HepG2 (cell line): ENCODE results near the gene SLC34A3. TPM values are rescaled to one million over a fixed set of nuclear protein-coding genes. Genes with fewer than 3 reads are reported as not detected.
A peak's percentile ranks its signal among the peaks of the same experiment; 100 is the strongest.

Experiments
- DR1 ChIP-seq: sonication (generic); formaldehyde crosslinking; IDR thresholded peaks from 2 replicates; pipeline ENCODE4 v1.8.0; 2021; ENCODE audit warnings: mild to moderate bottlenecking, missing genetic modification reagents, inconsistent platforms
- HIVEP1 ChIP-seq: sonication (generic); formaldehyde crosslinking; IDR thresholded peaks from 2 replicates; pipeline ENCODE4 v1.4.0; 2020; ENCODE audit warnings: mild to moderate bottlenecking, missing genetic modification reagents
- HNF4A ChIP-seq: sonication (generic); formaldehyde crosslinking; IDR thresholded peaks from 2 replicates; pipeline ENCODE4 v1.4.0; 2020; ENCODE audit warnings: missing genetic modification reagents
- MATR3 ChIP-seq: sonication (generic); formaldehyde crosslinking; IDR thresholded peaks from 2 replicates; pipeline ENCODE4 v1.4.0; 2020; ENCODE audit warnings: missing genetic modification reagents
- NR2C2 ChIP-seq: sonication (generic); formaldehyde crosslinking; IDR thresholded peaks from 2 replicates; pipeline ENCODE4 v1.4.0; 2020; ENCODE audit warnings: missing genetic modification reagents, mild to moderate bottlenecking, moderate library complexity, borderline replicate concordance
- NR2F1 ChIP-seq, 2 experiments: fragments of 450-650 bp in 1 of 2; formaldehyde crosslinking in 1 of 2; IDR thresholded peaks; 2 replicates each; pipeline versions ENCODE4 v1.5.0 to v1.6.1; 2016 to 2020; ENCODE audit warnings: mild to moderate bottlenecking in 1 of 2, missing compliant biosample characterization in 1 of 2, missing genetic modification reagents in 1 of 2, moderate library complexity in 1 of 2
- NR2F6 ChIP-seq, 2 experiments: IDR thresholded peaks; 2 replicates each; pipeline ENCODE4 v1.6.1; 2016; ENCODE audit warnings: antibody characterized with exemption in 1 of 2, mild to moderate bottlenecking in 1 of 2
- PAWR ChIP-seq: sonication (generic); formaldehyde crosslinking; IDR thresholded peaks from 2 replicates; pipeline ENCODE4 v1.4.0; 2020; ENCODE audit warnings: missing genetic modification reagents, mild to moderate bottlenecking, borderline replicate concordance
- PAX8 ChIP-seq: sonication (generic); formaldehyde crosslinking; IDR thresholded peaks from 2 replicates; pipeline ENCODE4 v1.8.0; 2022; ENCODE audit warnings: mild to moderate bottlenecking, missing genetic modification reagents, borderline replicate concordance
- RCOR2 ChIP-seq: IDR thresholded peaks from 2 replicates; pipeline ENCODE4 v1.6.1; 2016; ENCODE audit warnings: missing biosample characterization, missing genetic modification reagents
- TARDBP ChIP-seq: sonication (generic); formaldehyde crosslinking; IDR thresholded peaks from 2 replicates; pipeline ENCODE4 v1.8.0; 2022; ENCODE audit warnings: mild to moderate bottlenecking, missing genetic modification reagents
- TEAD3 ChIP-seq: optimal IDR thresholded peaks from 2 replicates; pipeline ENCODE3; 2016; ENCODE audit warnings: borderline replicate concordance
- ZBTB20 ChIP-seq: sonication (generic); formaldehyde crosslinking; IDR thresholded peaks from 2 replicates; pipeline ENCODE4 v1.8.1; 2023; ENCODE audit warnings: missing genetic modification reagents, low read depth, mild to moderate bottlenecking, borderline replicate concordance
- ZC3H13 ChIP-seq: sonication (generic); formaldehyde crosslinking; IDR thresholded peaks from 2 replicates; pipeline ENCODE4 v1.8.1; 2023; ENCODE audit warnings: mild to moderate bottlenecking, missing genetic modification reagents, moderate library complexity
- ZMYM3 ChIP-seq: sonication (generic); formaldehyde crosslinking; IDR thresholded peaks from 2 replicates; pipeline ENCODE4 v1.5.1; 2020; ENCODE audit warnings: mild to moderate bottlenecking, missing genetic modification reagents
- ZNF281 ChIP-seq: sonication (generic); formaldehyde crosslinking; IDR thresholded peaks from 2 replicates; pipeline ENCODE4 v1.4.0; 2020; ENCODE audit warnings: missing genetic modification reagents, borderline replicate concordance
- ZNF331 ChIP-seq: sonication (generic); formaldehyde crosslinking; IDR thresholded peaks from 2 replicates; pipeline ENCODE4 v1.4.0; 2020; ENCODE audit warnings: missing genetic modification reagents
- polyA plus RNA-seq, 8 experiments: library from polyadenylated mRNA; depleted of rRNA in 3 of 8; stranded (reverse) in 7 of 8; unstranded in 1 of 8; fragments of >200 nt; fragmentation: Illumina TruSeq in 4 of 8; extraction: Trizol in 4 of 8; gene quantifications; 2 replicates each; pipeline versions ENCODE4 v1.2.1 to v1.2.3, GENCODE V29; 2011 to 2016; ENCODE audit warnings: low read depth in 4 of 8, missing spikeins in 1 of 8, mixed read lengths in 1 of 8; ENCODE audit not compliant: insufficient read depth in 1 of 8
- total RNA-seq, 5 experiments: library from RNA; depleted of rRNA; stranded (reverse); fragments of >200 nt; fragmentation: Illumina TruSeq; extraction: Trizol; gene quantifications; 2 replicates each; pipeline ENCODE4 v1.2.3, GENCODE V29; 2016; ENCODE audit warnings: low read depth in 1 of 5
- TF ChIP-seq, protein P1 (sequence below): IDR thresholded peaks from 2 replicates; pipeline ENCODE4 v1.6.1; 2016; ENCODE audit warnings: mild to moderate bottlenecking
- TF ChIP-seq, protein P2 (sequence below): sonication (generic); IDR thresholded peaks from 2 replicates; pipeline ENCODE4 v1.6.1; 2016; ENCODE audit warnings: low read depth, borderline replicate concordance
- TF ChIP-seq, protein P3 (sequence below): sonication (generic); formaldehyde crosslinking; IDR thresholded peaks from 2 replicates; pipeline ENCODE4 v1.5.1; 2020; ENCODE audit warnings: mild to moderate bottlenecking, moderate library complexity, missing genetic modification reagents

SLC34A3 gene
- total and polyA plus RNA-seq, 2 of the 13 experiments (the other 11 are each of a cell fraction or from before 2014, with no cell fraction given) = 0.07 to 1.0 TPM

- TF ChIP-seq ZNF281 (CRISPR knock-in tag) (peak; percentile 34; the same call in 1 of the 2 replicates), HNF4A (CRISPR knock-in tag) (peak; percentile 57), TARDBP (CRISPR knock-in tag) (peak; percentile 35; the same call in 1 of the 2 replicates), ZNF331 (CRISPR knock-in tag) (0 out of 2 replicates have a peak, but pooled peaks have one; percentile 2), ZMYM3 (CRISPR knock-in tag) (peak; percentile 68), PAX8 (CRISPR knock-in tag) (no peak), MATR3 (CRISPR knock-in tag) (no peak), RCOR2 (CRISPR knock-in tag) (no peak), NR2F1 (CRISPR knock-in tag; IDR thresholded peaks at IDR 0.05) (no peak), NR2C2 (CRISPR knock-in tag) (peak; percentile 16; the same call in 1 of the 2 replicates), ZBTB20 (CRISPR knock-in tag) (no peak), DR1 (CRISPR knock-in tag) (no peak), HIVEP1 (CRISPR knock-in tag) (peak; percentile 74; the same call in 1 of the 2 replicates), NR2F6 (IDR thresholded peaks at IDR 0.05) (peak; percentile 9; the same call in 1 of the 2 replicates), NR2F6 (CRISPR knock-in tag; IDR thresholded peaks at IDR 0.05) (no peak), ZC3H13 (CRISPR knock-in tag) (peak; percentile 54; the same call in 1 of the 2 replicates), TEAD3 (peak; percentile 42), PAWR (0 out of 2 replicates have a peak, but pooled peaks have one; percentile 68)
- TF ChIP-seq, protein P1, sequence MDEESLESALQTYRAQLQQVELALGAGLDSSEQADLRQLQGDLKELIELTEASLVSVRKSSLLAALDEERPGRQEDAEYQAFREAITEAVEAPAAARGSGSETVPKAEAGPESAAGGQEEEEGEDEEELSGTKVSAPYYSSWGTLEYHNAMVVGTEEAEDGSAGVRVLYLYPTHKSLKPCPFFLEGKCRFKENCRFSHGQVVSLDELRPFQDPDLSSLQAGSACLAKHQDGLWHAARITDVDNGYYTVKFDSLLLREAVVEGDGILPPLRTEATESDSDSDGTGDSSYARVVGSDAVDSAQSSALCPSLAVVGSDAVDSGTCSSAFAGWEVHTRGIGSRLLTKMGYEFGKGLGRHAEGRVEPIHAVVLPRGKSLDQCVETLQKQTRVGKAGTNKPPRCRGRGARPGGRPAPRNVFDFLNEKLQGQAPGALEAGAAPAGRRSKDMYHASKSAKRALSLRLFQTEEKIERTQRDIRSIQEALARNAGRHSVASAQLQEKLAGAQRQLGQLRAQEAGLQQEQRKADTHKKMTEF = peak; percentile 44
- TF ChIP-seq, protein P2, sequence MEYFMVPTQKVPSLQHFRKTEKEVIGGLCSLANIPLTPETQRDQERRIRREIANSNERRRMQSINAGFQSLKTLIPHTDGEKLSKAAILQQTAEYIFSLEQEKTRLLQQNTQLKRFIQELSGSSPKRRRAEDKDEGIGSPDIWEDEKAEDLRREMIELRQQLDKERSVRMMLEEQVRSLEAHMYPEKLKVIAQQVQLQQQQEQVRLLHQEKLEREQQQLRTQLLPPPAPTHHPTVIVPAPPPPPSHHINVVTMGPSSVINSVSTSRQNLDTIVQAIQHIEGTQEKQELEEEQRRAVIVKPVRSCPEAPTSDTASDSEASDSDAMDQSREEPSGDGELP = peak; percentile 71; the same call in 1 of the 2 replicates
- TF ChIP-seq, protein P3, sequence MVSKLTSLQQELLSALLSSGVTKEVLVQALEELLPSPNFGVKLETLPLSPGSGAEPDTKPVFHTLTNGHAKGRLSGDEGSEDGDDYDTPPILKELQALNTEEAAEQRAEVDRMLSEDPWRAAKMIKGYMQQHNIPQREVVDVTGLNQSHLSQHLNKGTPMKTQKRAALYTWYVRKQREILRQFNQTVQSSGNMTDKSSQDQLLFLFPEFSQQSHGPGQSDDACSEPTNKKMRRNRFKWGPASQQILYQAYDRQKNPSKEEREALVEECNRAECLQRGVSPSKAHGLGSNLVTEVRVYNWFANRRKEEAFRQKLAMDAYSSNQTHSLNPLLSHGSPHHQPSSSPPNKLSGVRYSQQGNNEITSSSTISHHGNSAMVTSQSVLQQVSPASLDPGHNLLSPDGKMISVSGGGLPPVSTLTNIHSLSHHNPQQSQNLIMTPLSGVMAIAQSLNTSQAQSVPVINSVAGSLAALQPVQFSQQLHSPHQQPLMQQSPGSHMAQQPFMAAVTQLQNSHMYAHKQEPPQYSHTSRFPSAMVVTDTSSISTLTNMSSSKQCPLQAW = peak; percentile 60; the same call in 1 of the 2 replicates
Observed at GRCh38 chr9:137253717-137254623, 23.3 kb downstream of the SLC34A3 start (continued).
